ENCODE data around the gene TPSD1. TPM values are rescaled to one million over a fixed set of nuclear protein-coding genes. Genes with fewer than 3 reads are reported as not detected.

The TPSD1 gene
- total and polyA plus RNA-seq, 2 experiments from 2014 or later = not detected

- in situ Hi-C loops (cut with MboI) = no loop called here
- no peaks in the 10 kb centered on the region for H3K79me2 ChIP-seq (ENCODE audit: insufficient read depth)
- 83 to 92% methylated on average over 14 of the region's 14 CpGs for WGBS, 2 experiments (ENCODE audit: low coverage in 1 of 2, low lambda C conversion rate in 2 of 2, missing lambda C conversion rate in 2 of 2)
Measured at GRCh38 chr16:1298406-1298805, 42.5 kb downstream of the TPSD1 start.

GRCh38 chr16:1299012-1299867, 43.4 kb downstream of the TPSD1 start:
- no peaks in the 10 kb centered on the region for H4K20me1 ChIP-seq (ENCODE audit: insufficient read depth)
- no peak overlapping the region for H2AFZ ChIP-seq
- no peak for DNase-seq
- TF ChIP-seq EZH2phosphoT487 (IDR thresholded peaks at IDR 0.05; ENCODE audit: insufficient read depth, low read depth) = no peak
- TF ChIP-seq EZH2 (IDR thresholded peaks at IDR 0.05; ENCODE audit: insufficient read depth, poor library complexity, severe bottlenecking) = no peak
- no peaks in the 10 kb centered on the region for H3K36me3 ChIP-seq (ENCODE audit: low read depth)
- WGBS, 2 experiments (ENCODE audit: low coverage in 1 of 2, low lambda C conversion rate in 2 of 2, missing lambda C conversion rate in 2 of 2) = 60 to 63% methylated on average over 29 to 31 of the region's 31 CpGs
- no peak overlapping the region for H3K4me3 ChIP-seq
- in situ Hi-C loops (cut with MboI) = no loop called here
- H3K9ac ChIP-seq = no peak overlapping the region
- H3K9me2 ChIP-seq (ENCODE audit: insufficient read depth) = no peaks in the 10 kb centered on the region
- H3K27ac ChIP-seq = no peak overlapping the region
- H3K4me1 ChIP-seq (ENCODE audit: insufficient read depth) = no peaks in the 10 kb centered on the region
- no peaks in the 10 kb centered on the region for H3K9me3 ChIP-seq (ENCODE audit: low read depth)
- H3K4me2 ChIP-seq (ENCODE audit: unreplicated experiment) = no peak overlapping the region
- H3F3A ChIP-seq (ENCODE audit: insufficient read depth) = no peaks in the 10 kb centered on the region
- peaks cover 13% of the 10 kb centered on the region; the same call in 1 of the 2 replicates for H3K27me3 ChIP-seq (replicated peaks; ENCODE audit: insufficient read depth)
- H3K79me2 ChIP-seq (ENCODE audit: insufficient read depth) = no peaks in the 10 kb centered on the region

More at GRCh38 chr16:1298406-1298805, 42.5 kb downstream of the TPSD1 start:
- no peak overlapping the region for H2AFZ ChIP-seq
- H3K27me3 ChIP-seq (replicated peaks; ENCODE audit: insufficient read depth) = peaks cover 16% of the 10 kb centered on the region
- H3K36me3 ChIP-seq (ENCODE audit: low read depth) = no peaks in the 10 kb centered on the region
- DNase-seq = no peak
- no peaks in the 10 kb centered on the region for H3K9me2 ChIP-seq (ENCODE audit: insufficient read depth)
- no peaks in the 10 kb centered on the region for H3F3A ChIP-seq (ENCODE audit: insufficient read depth)
- H4K20me1 ChIP-seq (ENCODE audit: insufficient read depth) = no peaks in the 10 kb centered on the region
- no peak overlapping the region for H3K4me2 ChIP-seq (ENCODE audit: unreplicated experiment)
- no peaks in the 10 kb centered on the region for H3K4me1 ChIP-seq (ENCODE audit: insufficient read depth)
- H3K9me3 ChIP-seq (ENCODE audit: low read depth) = no peaks in the 10 kb centered on the region
- H3K4me3 ChIP-seq = no peak overlapping the region
- TF ChIP-seq EZH2 (IDR thresholded peaks at IDR 0.05; ENCODE audit: insufficient read depth, poor library complexity, severe bottlenecking) (no peak), EZH2phosphoT487 (IDR thresholded peaks at IDR 0.05; ENCODE audit: insufficient read depth, low read depth) (no peak)
- H3K27ac ChIP-seq = no peak overlapping the region
- no peak overlapping the region for H3K9ac ChIP-seq

- H3K27ac ChIP-seq = no peak overlapping the region
- in situ Hi-C loops (cut with MboI) = no loop called here
- TF ChIP-seq EZH2phosphoT487 (IDR thresholded peaks at IDR 0.05; ENCODE audit: insufficient read depth, low read depth) = no peak
- no peak for TF ChIP-seq EZH2 (IDR thresholded peaks at IDR 0.05; ENCODE audit: insufficient read depth, poor library complexity, severe bottlenecking)
- no peak overlapping the region for H3K4me2 ChIP-seq (ENCODE audit: unreplicated experiment)
- H3K79me2 ChIP-seq (ENCODE audit: insufficient read depth) = no peaks in the 10 kb centered on the region
- H3K9me3 ChIP-seq (ENCODE audit: low read depth) = no peaks in the 10 kb centered on the region
- H3K36me3 ChIP-seq (ENCODE audit: low read depth) = no peaks in the 10 kb centered on the region
- no peaks in the 10 kb centered on the region for H3K9me2 ChIP-seq (ENCODE audit: insufficient read depth)
- H4K20me1 ChIP-seq (ENCODE audit: insufficient read depth) = no peaks in the 10 kb centered on the region
- H3F3A ChIP-seq (ENCODE audit: insufficient read depth) = no peaks in the 10 kb centered on the region
- peaks cover 13% of the 10 kb centered on the region; the same call in 1 of the 2 replicates for H3K27me3 ChIP-seq (replicated peaks; ENCODE audit: insufficient read depth)
- DNase-seq = no peak
- no peak overlapping the region for H2AFZ ChIP-seq
- WGBS, 2 experiments (ENCODE audit: low coverage in 1 of 2, low lambda C conversion rate in 2 of 2, missing lambda C conversion rate in 2 of 2) = 80 to 81% methylated on average over 12 of the region's 12 CpGs
- no peak overlapping the region for H3K9ac ChIP-seq
- H3K4me3 ChIP-seq = no peak overlapping the region
- no peaks in the 10 kb centered on the region for H3K4me1 ChIP-seq (ENCODE audit: insufficient read depth)
Measured at GRCh38 chr16:1299868-1300203, 44.0 kb downstream of the TPSD1 start.

GRCh38 chr16:1300664-1301476, 45.0 kb downstream of the TPSD1 start:
- Histone ChIP-seq H3K4me2 (ENCODE audit: unreplicated experiment) (peak overlapping the region; percentile 24), H3K9me3 (ENCODE audit: low read depth) (no peaks in the 10 kb centered on the region), H3K36me3 (ENCODE audit: low read depth) (no peaks in the 10 kb centered on the region), H3K9me2 (ENCODE audit: insufficient read depth) (no peaks in the 10 kb centered on the region), H3K79me2 (ENCODE audit: insufficient read depth) (no peaks in the 10 kb centered on the region), H4K20me1 (ENCODE audit: insufficient read depth) (no peaks in the 10 kb centered on the region), H3K27ac (no peak overlapping the region), H3K27me3 (replicated peaks; ENCODE audit: insufficient read depth) (peaks cover 7% of the 10 kb centered on the region; the same call in 1 of the 2 replicates), H3K4me3 (no peak overlapping the region), H2AFZ (0 out of 2 replicates have a peak overlapping the region, but pooled peaks have one; percentile 53), H3F3A (ENCODE audit: insufficient read depth) (no peaks in the 10 kb centered on the region), H3K4me1 (ENCODE audit: insufficient read depth) (no peaks in the 10 kb centered on the region), H3K9ac (no peak overlapping the region)
- TF ChIP-seq EZH2 (IDR thresholded peaks at IDR 0.05; ENCODE audit: insufficient read depth, poor library complexity, severe bottlenecking) (no peak), EZH2phosphoT487 (IDR thresholded peaks at IDR 0.05; ENCODE audit: insufficient read depth, low read depth) (no peak)
- DNase-seq = peak; percentile 78
- in situ Hi-C loops (cut with MboI) = no loop called here
- WGBS, 2 experiments (ENCODE audit: low coverage in 1 of 2, low lambda C conversion rate in 2 of 2, missing lambda C conversion rate in 2 of 2) = 15 to 16% methylated on average over 30 to 34 of the region's 42 CpGs
